Right ventricle myocardium inferior (tissue), 1 donor: ENCODE measurements around the gene MRNIP. TPM values are rescaled to one million over a fixed set of nuclear protein-coding genes. Genes with fewer than 3 reads are reported as not detected.
"Not testable (repeated sequence)": the region's sequence is repeated elsewhere in the genome, so short reads cannot be mapped to it uniquely, and the experiment has no call there.

Source experiments
- ATAC-seq: fragments of 200-7000 bp; cut with Tn5 transposase; one replicate; pipeline ENCODE4 v1.9.1; 2020; ENCODE audit warnings: mild to moderate bottlenecking, moderate library complexity
- DNase-seq: peaks from one replicate; pipeline ENCODE4 v3.0.0; 2021; ENCODE audit errors: missing footprints
- intact Hi-C: fragments of 100-400 bp; cut with DNase I; formaldehyde crosslinking; loops from one replicate; pipeline ENCODE4 v1.11.0; 2022
- total RNA-seq: library from RNA; stranded (reverse); fragmentation: NEBNext Ultra II Directional; extraction: Animal tissue kit (Norgen Biotek cat#: 25700); gene quantifications from one replicate; pipeline ENCODE4 v1.2.1, GENCODE V29; 2021
- donor health status: DM: no; HTN: yes; CAD: no; lungs with severe emphysema.

MRNIP gene
- total RNA-seq, 1 donor from 2014 or later = 12.2 TPM

DNA sequence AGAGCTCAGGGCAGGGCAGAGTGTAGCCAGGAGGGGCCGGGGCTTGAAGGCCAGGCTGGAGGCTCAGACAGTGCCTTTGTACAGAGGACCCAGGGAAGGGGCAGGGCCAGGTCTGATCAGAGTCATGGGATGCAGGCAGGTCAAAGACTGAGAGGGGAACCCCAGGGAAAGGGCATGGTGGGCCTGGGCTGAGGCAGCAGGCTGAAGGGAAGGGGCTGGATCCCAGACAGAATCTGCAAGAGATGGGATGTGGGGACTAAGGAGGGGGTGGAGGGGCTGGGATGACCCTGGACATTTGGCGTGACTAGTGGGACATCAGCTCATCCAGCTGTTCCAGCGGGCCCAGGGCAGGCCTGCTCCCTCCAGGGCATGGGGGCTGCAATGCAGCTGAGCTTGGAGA lies 15.5 kb upstream of the MRNIP start:
- DNase-seq = no peak
- intact Hi-C loops = loop anchor here (5.0 kb wide), 1 partner anchor 218 kb away; no protein-coding TSS in a partner anchor
- no peak for ATAC-seq

DNA sequence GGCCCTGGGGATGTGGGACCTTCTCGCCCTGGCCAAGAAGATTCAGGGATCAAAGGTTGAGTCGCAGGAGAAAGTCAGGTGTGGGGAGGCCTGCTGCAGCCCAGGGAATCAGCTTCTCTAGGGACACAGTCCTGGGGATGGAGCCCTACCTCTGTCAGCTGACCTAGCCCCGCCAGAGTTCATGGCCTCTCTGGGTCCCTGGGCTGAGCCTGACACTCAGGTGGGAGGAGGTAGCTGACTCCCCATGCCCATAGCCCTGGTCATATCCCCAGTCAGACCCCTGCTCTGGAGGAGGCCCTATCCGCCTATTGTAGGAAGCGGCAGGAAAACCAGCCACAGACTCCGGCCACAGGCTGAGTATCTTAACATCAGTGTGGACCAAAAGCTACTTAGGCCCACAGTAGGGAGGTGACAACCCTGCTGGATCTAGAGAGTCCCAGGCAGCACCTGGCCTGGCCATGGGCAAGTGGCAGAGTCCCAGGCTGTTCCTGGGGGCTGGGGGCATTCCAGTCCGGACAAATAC lies 15.0 kb upstream of the MRNIP start:
- intact Hi-C loops = loop anchor here (5.0 kb wide), 1 partner anchor 219 kb away; no protein-coding TSS in a partner anchor
- DNase-seq = no peak
- no peak for ATAC-seq

DNA sequence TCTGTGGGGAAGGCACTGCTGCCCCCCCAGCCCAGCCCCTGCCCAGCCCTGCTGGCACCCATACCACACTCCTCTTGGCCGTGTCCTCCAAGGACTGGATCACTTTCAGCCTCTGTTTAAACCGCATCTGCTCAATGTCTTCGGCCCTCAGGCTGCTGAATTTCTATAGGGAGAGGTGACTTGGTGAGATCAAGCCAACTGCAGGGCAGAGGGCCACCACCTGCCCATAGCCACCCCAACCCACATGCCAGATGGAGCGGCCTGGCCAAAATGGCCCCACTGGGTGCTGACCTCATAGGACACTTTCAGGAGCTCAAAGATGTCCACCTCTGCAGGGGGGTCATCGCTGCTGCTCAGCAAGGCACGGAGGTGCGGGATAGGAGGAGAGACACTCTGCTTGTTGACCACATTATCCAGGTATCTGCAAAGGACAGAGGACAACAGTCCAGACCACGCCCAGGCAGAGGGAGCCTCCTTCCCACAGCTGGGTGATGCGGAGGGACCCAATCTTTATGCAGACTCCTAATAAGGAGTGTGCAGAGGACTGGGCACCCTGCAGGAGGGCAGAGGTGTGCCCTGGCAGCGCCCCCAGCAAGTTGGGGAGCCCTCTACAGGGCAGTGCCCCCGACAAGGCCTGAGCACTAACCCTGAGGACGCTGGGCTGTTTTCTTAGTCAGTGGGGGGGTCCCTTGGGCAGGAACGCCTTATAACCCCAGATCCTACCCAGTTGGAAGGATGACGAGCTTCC lies 14.4 kb upstream of the MRNIP start:
- ATAC-seq = no peak
- intact Hi-C loops = loop anchor here (5.0 kb wide), 1 partner anchor 219 kb away; no protein-coding TSS in a partner anchor
- no peak for DNase-seq

DNA sequence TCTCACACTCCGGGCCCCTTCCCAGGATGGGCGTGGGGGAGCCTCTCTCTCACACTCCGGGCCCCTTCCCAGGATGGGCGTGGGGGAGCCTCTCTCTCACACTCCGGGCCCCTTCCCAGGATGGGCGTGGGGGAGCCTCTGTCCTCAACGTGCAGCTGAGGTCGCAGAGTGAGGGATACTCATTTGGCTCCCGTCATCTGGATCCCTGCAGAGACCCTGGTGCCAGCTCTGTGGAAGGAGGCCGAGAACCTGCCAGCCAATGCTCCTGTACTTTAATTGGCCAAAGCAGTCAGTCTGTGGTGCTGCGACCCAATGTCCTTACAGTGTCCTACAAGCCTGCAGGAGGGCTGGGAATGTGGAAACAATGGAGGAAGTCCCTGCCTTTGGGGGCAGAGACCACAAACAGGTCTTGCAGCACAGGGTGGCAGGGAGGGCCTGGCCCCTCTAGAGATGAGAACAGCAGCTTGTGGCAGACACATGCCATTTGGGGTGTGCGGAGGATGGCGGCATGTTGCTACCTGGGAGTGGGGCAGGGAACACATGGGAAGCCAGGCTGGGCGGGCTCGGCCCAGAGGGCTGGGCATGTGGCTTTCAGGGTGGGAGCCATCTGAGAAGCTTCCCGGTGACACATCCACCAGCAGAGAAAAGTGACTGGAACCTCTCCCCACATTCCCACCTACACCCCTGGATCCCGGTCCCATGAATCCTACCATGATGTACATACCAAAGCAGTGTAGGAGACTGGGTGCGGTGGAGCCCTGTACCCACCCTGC lies 13.6 kb upstream of the MRNIP start:
- ATAC-seq (no peak), DNase-seq (no peak)
- intact Hi-C loops = loop anchor here (5.0 kb wide), 1 partner anchor 220 kb away; no protein-coding TSS in a partner anchor

GRCh38 chr5:179871533-179871932 lies 12.9 kb upstream of the MRNIP start:
- not testable (repeated sequence) for ATAC-seq, DNase-seq
- intact Hi-C loops = loop anchor here (5.0 kb wide), 1 partner anchor 221 kb away; no protein-coding TSS in a partner anchor

- ATAC-seq (no peak), DNase-seq (no peak)
- intact Hi-C loops = loop anchor here (5.0 kb wide), 1 partner anchor 221 kb away; no protein-coding TSS in a partner anchor
Observed at GRCh38 chr5:179870952-179871351, 12.3 kb upstream of the MRNIP start.

- peak; percentile 72 for ATAC-seq
- peak; percentile 82 for DNase-seq
- intact Hi-C loops = loop anchor here (5.0 kb wide), 1 partner anchor 222 kb away; no protein-coding TSS in a partner anchor
Observed at GRCh38 chr5:179870403-179870903, 11.8 kb upstream of the MRNIP start.

- intact Hi-C loops = loop anchor here (5.0 kb wide), 1 partner anchor 222 kb away; no protein-coding TSS in a partner anchor
- ATAC-seq = no peak
- DNase-seq = no peak
Observed at GRCh38 chr5:179869641-179870402, 11.2 kb upstream of the MRNIP start.

DNA sequence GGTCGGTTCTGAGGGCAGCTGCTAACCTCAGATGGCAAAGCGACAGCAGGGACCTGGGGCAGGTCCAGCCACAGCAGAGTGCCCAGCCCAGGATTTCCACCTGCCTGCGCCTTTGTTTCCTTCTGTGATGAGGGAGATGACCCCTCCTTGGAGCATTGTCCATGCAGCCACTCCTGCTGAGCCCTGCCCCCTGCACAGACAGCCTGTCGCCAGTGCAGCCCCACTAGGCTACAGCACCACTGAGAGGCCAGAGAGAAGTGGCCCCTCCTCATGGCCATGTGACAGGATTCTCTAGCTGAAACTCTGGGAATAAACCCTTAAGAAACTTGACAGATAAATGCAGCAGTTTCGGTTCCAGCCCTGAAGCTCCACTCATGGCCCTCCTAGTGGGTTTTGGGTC lies 10.5 kb upstream of the MRNIP start:
- ATAC-seq = no peak
- DNase-seq = no peak
- intact Hi-C loops = no loop called here

DNA sequence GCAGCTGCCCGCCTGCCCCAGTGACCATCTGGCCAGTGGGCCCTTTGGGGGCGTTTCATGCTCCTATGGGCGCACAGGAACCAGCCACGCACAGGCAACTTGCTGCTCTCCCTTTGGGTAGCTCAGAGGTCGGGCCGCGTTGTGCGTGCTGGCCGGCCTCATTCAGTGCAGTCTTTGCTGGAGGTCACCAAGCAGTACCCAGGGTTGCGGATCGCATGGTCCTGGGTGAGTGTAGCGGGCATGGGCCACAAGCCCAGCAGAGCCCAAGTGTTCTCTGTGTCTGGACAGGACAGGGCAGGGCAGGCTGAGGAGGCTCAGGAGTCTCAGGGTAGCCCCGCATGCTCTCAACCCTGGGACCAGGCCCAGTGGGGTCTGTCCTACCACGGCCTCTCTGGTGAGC lies 9.9 kb upstream of the MRNIP start:
- ATAC-seq = no peak
- DNase-seq = no peak
- intact Hi-C loops = no loop called here

- DNase-seq (no peak), ATAC-seq (no peak)
- intact Hi-C loops = no loop called here
Observed at GRCh38 chr5:179867476-179867875, 8.9 kb upstream of the MRNIP start.

GRCh38 chr5:179867079-179867465 lies 8.5 kb upstream of the MRNIP start:
- ATAC-seq (no peak), DNase-seq (no peak)
- intact Hi-C loops = no loop called here

- DNase-seq (no peak), ATAC-seq (no peak)
- intact Hi-C loops = no loop called here
Observed at GRCh38 chr5:179866241-179867078, 7.8 kb upstream of the MRNIP start.

- DNase-seq (no peak), ATAC-seq (no peak)
- intact Hi-C loops = no loop called here
Observed at GRCh38 chr5:179865491-179866240, 7.0 kb upstream of the MRNIP start.

DNA sequence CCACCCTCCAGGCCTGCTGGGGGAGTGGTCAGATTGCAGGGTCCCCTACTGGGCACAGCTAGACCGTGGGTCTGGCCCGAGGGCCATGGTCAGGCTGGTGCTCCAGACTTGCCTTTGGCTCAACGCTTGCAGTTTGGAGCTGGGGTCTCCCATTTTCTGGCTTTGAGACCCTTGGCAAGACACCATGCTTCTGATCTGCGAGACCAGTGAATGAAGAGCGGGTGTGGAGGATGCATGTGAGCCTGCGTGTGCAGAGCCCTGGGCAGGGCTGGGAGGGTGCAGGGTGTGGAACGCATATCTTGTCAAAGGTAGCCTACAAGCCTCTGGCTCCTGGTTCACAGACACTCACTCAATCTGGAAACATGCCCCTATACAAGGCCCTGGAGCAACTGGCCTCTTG lies 6.1 kb upstream of the MRNIP start:
- no peak for DNase-seq
- no peak for ATAC-seq
- intact Hi-C loops = no loop called here

DNA sequence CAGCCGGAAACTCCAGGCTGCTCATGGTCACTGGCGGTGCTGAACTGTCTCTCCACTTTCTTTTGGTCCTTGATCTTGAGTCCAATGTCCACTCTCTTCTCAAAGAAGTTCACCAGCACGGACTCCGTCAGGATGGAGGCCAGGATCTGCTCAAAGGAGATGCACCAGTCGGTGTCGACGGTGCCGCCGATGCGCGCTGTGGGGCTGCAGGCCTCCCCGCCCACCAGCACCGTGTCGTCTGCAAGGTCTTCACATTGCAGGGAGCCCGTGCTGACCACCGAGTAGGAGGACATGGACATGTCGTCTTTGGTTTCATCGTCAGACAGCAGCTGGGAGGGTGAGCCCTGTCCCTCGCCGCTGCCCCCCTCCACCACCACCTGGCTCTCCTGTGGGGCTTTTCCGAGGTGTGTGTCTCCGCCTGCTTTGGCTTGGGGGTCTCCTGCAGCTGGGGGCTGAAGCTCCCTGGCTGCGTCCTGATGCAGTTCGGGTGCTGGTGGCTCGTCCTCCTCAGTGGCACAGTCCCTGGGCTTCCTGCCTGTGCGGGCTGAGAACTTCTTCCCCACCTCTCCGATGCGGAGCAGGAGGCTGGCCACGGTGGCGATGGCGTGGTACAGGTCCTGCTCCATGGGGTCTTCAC lies 5.0 kb upstream of the MRNIP start:
- no peak for ATAC-seq
- intact Hi-C loops = no loop called here
- DNase-seq = no peak

DNA sequence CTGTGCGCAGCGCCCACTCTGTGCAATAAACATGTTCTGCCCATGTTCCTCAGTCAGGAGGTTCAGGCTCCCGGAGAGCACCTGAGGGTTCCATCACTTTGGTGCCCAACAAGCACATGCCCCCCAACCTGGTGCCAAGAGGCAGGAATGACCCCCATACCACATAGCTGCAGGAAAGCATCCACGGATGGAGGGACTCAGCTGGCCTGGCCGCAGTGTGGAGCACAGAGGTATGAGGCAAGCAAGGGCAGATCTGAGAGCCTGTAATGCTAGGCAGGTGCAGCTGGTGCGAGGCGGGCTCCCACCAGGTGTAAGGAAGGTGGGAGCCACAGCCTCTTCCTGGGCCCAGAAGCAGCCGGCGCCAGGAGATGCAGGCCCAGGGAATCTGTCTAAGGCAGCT lies 4.3 kb upstream of the MRNIP start:
- intact Hi-C loops = no loop called here
- DNase-seq (no peak), ATAC-seq (no peak)
